Keratinocyte (primary cell): ENCODE data around the gene WDR93. TPM values are rescaled to one million over a fixed set of nuclear protein-coding genes. Genes with fewer than 3 reads are reported as not detected.
A peak's percentile ranks its signal among the peaks of the same experiment; 100 is the strongest.

Experiments
- DNase-seq: peaks from one replicate; pipeline ENCODE4 v3.0.0-alpha.2; 2011; ENCODE audit warnings: low read depth, missing footprints, low spot score
- FAIRE-seq: peaks from 2 replicates; lab custom pipeline; 2011; peaks lifted over from hg19 to GRCh38; lab: Jason Lieb, UNC
- H2AFZ ChIP-seq: 2 replicates; pipeline ENCODE4 v1.6.0; 2012; ENCODE audit warnings: low read length, control low read depth, inconsistent platforms; ENCODE audit not compliant: control insufficient read depth
- H3K27ac ChIP-seq: 2 replicates; pipeline ENCODE4 v1.5.1; 2011; ENCODE audit warnings: low read length; ENCODE audit not compliant: control insufficient read depth, insufficient read depth
- H3K27me3 ChIP-seq: 3 replicates; pipeline ENCODE4 v1.6.0; 2011; ENCODE audit warnings: low read length; ENCODE audit not compliant: control insufficient read depth, insufficient read depth; ENCODE audit errors: extremely low read depth
- H3K36me3 ChIP-seq, 2 experiments: 2 replicates in 1 of 2; 3 replicates in 1 of 2; pipeline ENCODE4 v1.5.1; 2011; ENCODE audit warnings: low read length in 2 of 2, mild to moderate bottlenecking in 1 of 2; ENCODE audit not compliant: control insufficient read depth in 2 of 2, insufficient read depth in 2 of 2; ENCODE audit errors: extremely low read depth in 1 of 2
- H3K4me1 ChIP-seq: 3 replicates; pipeline ENCODE4 v1.5.1; 2011; ENCODE audit warnings: low read length; ENCODE audit not compliant: control insufficient read depth, insufficient read depth; ENCODE audit errors: extremely low read depth
- H3K4me2 ChIP-seq: 3 replicates; pipeline ENCODE4 v1.6.0; 2011; ENCODE audit warnings: low read depth, low read length; ENCODE audit not compliant: control insufficient read depth, insufficient read depth; ENCODE audit errors: extremely low read depth
- H3K4me3 ChIP-seq, 3 experiments: fragments of 200-600 bp in 1 of 3; sonication (generic) in 1 of 3; 2 replicates in 2 of 3; 3 replicates in 1 of 3; pipeline ENCODE4 v1.5.1; 2011 to 2016; ENCODE audit warnings: low read length in 3 of 3, mild to moderate bottlenecking in 3 of 3, control low read depth in 2 of 3, inconsistent platforms in 1 of 3, low read depth in 1 of 3, mixed read lengths in 1 of 3, mixed run types in 1 of 3, moderate library complexity in 1 of 3; ENCODE audit not compliant: control insufficient read depth in 2 of 3, insufficient read depth in 2 of 3; ENCODE audit errors: extremely low read depth in 1 of 3
- H3K79me2 ChIP-seq: 2 replicates; pipeline ENCODE4 v1.6.0; 2012; ENCODE audit warnings: low read length; ENCODE audit not compliant: control insufficient read depth, insufficient read depth
- H3K9ac ChIP-seq: 3 replicates; pipeline ENCODE4 v1.6.0; 2011; ENCODE audit warnings: low read length; ENCODE audit not compliant: control insufficient read depth, insufficient read depth; ENCODE audit errors: extremely low read depth
- H3K9me1 ChIP-seq: 3 replicates; pipeline ENCODE4 v1.6.0; 2011; ENCODE audit warnings: low read length; ENCODE audit not compliant: control insufficient read depth, insufficient read depth; ENCODE audit errors: extremely low read depth
- H3K9me3 ChIP-seq: 2 replicates; pipeline ENCODE4 v1.5.1; 2012; ENCODE audit warnings: low read depth, low read length; ENCODE audit not compliant: control insufficient read depth
- H4K20me1 ChIP-seq: 3 replicates; pipeline ENCODE4 v1.6.0; 2011; ENCODE audit warnings: low read length; ENCODE audit not compliant: control insufficient read depth, insufficient read depth; ENCODE audit errors: extremely low read depth
- EZH2 ChIP-seq: IDR thresholded peaks from one replicate; pipeline ENCODE4 v1.6.1; 2012; ENCODE audit warnings: inconsistent platforms, mild to moderate bottlenecking, low read length, moderate library complexity
- dilution Hi-C: fragments of 300-500 bp; cut with MboI; formaldehyde crosslinking; loops from one replicate; pipeline ENCODE4 v1.7.0; 2020; ENCODE audit warnings: low sequenced_read_pairs; ENCODE audit not compliant: extremely low pct_ligation_motif_present
- polyA plus RNA-seq, 5 experiments: library from polyadenylated mRNA; depleted of rRNA in 3 of 5; stranded (reverse) in 3 of 5; stranded (forward) in 1 of 5; unstranded in 1 of 5; fragments of >200 nt; gene quantifications; 1 replicate in 1 of 5; 2 replicates in 3 of 5; 3 replicates in 1 of 5; pipeline versions ENCODE4 v1.2.1 to v1.2.3, GENCODE V29; 2011 to 2012; ENCODE audit warnings: missing spikeins in 2 of 5, low read depth in 1 of 5, low replicate concordance in 1 of 5
- TF ChIP-seq, protein P1 (sequence below), 3 experiments: IDR thresholded peaks in 1 of 3; conservative IDR thresholded peaks in 1 of 3; optimal IDR thresholded peaks in 1 of 3; 2 replicates in 2 of 3; 3 replicates in 1 of 3; pipeline versions ENCODE3 to v1.5.1; 2011; ENCODE audit warnings: low read length in 3 of 3, mild to moderate bottlenecking in 3 of 3, moderate library complexity in 2 of 3, control low read depth in 1 of 3, inconsistent platforms in 1 of 3; ENCODE audit not compliant: insufficient read depth in 2 of 3; ENCODE audit errors: extremely low read depth in 1 of 3

Gene WDR93
- polyA plus RNA-seq, 1 donor (not counting 4 experiments of a cell fraction or from before 2014, with no cell fraction given): 0.05 TPM

DNA sequence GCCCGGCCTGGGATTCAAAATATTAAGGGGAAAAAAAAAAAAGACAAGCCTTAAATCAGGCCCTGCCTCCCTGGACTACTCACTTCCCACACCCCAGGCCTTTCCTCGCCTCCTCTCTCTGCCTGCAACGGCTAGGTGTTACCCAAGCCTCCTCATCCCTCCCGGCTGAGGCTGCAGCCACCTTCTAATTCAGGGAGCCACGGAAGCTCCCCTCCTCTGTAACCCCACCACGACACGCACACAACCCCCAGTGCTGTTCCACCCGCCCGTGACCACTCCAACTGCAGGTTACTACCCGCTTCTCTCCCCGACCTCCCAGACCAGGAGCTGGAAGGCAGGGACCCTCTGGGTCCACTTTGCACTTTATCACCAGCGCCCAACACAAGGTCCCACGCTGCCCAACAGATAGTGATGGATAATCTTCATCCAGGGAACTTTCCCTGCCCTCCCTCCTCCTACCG, 36.3 kb upstream of the WDR93 start:
- Histone ChIP-seq H2AFZ (peak overlapping the region; percentile 65), H3K36me3 (no peaks in the 10 kb centered on the region), H3K27ac (no peak overlapping the region), H4K20me1 (no peaks in the 10 kb centered on the region), H3K9me1 (no peaks in the 10 kb centered on the region), H3K9ac (peak overlapping the region; percentile 45), H3K79me2 (no peaks in the 10 kb centered on the region), H3K4me2 (peak overlapping the region; percentile 79), H3K27me3 (peaks cover 6% of the 10 kb centered on the region), H3K9me3 (no peaks in the 10 kb centered on the region), H3K4me1 (peaks cover 3% of the 10 kb centered on the region), H3K4me3 (peak overlapping the region; percentile 49 to 65 (median 53))
- no peak for TF ChIP-seq EZH2
- TF ChIP-seq, protein P1, sequence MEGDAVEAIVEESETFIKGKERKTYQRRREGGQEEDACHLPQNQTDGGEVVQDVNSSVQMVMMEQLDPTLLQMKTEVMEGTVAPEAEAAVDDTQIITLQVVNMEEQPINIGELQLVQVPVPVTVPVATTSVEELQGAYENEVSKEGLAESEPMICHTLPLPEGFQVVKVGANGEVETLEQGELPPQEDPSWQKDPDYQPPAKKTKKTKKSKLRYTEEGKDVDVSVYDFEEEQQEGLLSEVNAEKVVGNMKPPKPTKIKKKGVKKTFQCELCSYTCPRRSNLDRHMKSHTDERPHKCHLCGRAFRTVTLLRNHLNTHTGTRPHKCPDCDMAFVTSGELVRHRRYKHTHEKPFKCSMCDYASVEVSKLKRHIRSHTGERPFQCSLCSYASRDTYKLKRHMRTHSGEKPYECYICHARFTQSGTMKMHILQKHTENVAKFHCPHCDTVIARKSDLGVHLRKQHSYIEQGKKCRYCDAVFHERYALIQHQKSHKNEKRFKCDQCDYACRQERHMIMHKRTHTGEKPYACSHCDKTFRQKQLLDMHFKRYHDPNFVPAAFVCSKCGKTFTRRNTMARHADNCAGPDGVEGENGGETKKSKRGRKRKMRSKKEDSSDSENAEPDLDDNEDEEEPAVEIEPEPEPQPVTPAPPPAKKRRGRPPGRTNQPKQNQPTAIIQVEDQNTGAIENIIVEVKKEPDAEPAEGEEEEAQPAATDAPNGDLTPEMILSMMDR (optimal IDR thresholded peaks at IDR 0.05 in 1 of 3, IDR thresholded peaks at IDR 0.05 in 1 of 3, conservative IDR thresholded peaks at IDR 0.05 in 1 of 3; ENCODE audit: extremely low read depth in 1 of 3, insufficient read depth in 2 of 3, low read length in 3 of 3): no peak
- no peak for FAIRE-seq
- dilution Hi-C loops: no loop called here
- DNase-seq: no peak

- no peaks in the 10 kb centered on the region for H3K9me1 ChIP-seq
- H3K9ac ChIP-seq: peak within 1 kb of the TSS; percentile 45
- H3K27me3 ChIP-seq: peaks cover 6% of the 10 kb centered on the region
- peak within 1 kb of the TSS; percentile 65 for H2AFZ ChIP-seq
- H4K20me1 ChIP-seq: no peaks in the 10 kb centered on the region
- H3K79me2 ChIP-seq: no peaks in the 10 kb centered on the region
- H3K36me3 ChIP-seq: no peaks in the 10 kb centered on the region
- H3K4me1 ChIP-seq: peaks cover 3% of the 10 kb centered on the region
- no peaks in the 10 kb centered on the region for H3K9me3 ChIP-seq
- no peak within 1 kb of the TSS for H3K27ac ChIP-seq
- H3K4me2 ChIP-seq: peak within 1 kb of the TSS; percentile 79
- no peak for DNase-seq
- FAIRE-seq: no peak
- TF ChIP-seq, protein P1 (optimal IDR thresholded peaks at IDR 0.05 in 1 of 3, IDR thresholded peaks at IDR 0.05 in 1 of 3, conservative IDR thresholded peaks at IDR 0.05 in 1 of 3; ENCODE audit: extremely low read depth in 1 of 3, insufficient read depth in 2 of 3, low read length in 3 of 3): no peak
- TF ChIP-seq EZH2: peak; percentile 51
- dilution Hi-C loops: no loop called here
- peak within 1 kb of the TSS; percentile 49 to 65 (median 53) for H3K4me3 ChIP-seq
Observed at GRCh38 chr15:89654847-89655805, 35.5 kb upstream of the WDR93 start, which contains the start of gene KIF7. KIF7 (minus strand) TSS chr15:89655467; CDS start chr15:89652930, 2,537 bp downstream.
